Raji (cell line): ENCODE data around the gene ANKRD65.

Source experiments
- POLR2A ChIP-seq: IDR thresholded peaks from 2 replicates; pipeline ENCODE4 v1.6.1; 2011; ENCODE audit warnings: low read depth, low read length, control low read depth; ENCODE audit not compliant: insufficient read depth

The ANKRD65 gene

DNA sequence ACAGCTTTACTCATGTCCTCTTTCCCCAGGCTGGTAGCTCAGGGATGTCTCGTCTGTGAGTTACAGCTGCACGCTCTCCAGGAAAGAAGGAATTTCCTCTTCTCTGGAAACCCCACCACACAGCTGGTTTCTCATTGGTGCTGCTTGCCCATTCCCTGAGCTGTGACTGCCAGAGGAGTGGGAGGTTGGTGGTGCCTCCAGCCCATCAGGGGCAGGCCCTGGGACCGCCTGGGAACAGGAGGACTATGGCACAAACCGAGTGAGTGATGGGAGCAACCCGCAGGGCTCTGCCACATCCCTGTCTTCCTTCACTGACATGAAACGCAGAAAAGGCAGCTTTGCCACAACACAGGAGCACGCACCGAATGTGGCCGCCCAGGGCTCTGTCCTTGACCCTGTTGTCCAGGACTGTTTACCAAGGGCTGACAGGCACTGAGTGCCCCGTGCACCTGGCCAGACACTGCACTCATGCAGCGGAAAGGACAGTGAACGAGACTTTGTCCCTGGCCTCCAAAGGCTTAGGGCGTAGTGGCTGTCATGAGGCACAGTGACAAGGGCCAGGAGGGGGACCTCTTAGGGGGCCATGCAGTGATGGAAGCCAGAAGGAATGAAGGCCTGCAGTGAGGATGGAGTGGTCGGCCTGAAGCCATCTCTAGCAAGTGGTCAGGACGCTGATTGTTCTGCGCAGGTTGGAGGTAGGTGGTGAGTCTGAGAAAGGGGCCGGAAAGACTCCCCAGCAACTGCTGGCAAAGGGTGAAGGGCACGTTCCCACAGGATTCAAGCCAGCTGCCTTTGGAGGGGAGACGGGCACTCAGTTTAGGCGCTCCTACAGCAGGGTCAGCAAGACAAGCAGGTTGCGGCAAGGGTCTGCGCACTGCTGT is 20.3 kb downstream of the ANKRD65 start:
- peak; percentile 35 for TF ChIP-seq POLR2A

DNA sequence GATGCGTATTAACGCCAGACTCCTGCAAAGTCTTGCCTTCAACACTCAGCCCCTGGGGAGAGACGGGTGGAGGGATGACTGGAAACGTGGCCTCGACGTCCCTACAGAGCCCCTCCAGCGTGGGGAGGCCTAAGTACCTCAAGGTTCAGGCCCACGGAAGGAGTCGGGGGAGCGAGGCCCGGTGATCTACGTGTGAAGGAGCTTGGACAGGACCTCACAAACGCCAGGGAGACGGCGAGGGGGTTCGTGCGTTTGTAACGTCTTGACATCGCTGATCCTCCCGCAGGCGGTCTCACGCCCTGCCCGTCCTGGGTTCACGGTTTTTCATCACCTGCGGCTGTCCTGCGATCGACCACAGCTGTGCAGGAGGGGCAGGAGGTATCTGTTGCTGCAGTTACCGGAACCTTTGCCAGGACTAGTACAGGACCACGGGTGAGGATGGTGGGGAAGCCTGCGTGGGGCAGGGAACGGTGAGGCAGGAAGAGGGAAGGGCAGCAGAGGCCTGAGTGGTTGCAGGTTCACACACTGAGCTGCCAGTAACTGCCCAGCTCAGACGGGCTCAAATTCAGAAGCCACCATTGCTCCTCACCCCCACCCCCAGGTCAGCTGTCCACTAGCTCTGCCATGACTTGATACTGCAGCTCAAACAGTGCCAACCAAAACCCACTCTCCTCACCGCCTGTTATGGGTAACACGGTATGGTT is 21.1 kb downstream of the ANKRD65 start:
- peak; percentile 63 for TF ChIP-seq POLR2A

DNA sequence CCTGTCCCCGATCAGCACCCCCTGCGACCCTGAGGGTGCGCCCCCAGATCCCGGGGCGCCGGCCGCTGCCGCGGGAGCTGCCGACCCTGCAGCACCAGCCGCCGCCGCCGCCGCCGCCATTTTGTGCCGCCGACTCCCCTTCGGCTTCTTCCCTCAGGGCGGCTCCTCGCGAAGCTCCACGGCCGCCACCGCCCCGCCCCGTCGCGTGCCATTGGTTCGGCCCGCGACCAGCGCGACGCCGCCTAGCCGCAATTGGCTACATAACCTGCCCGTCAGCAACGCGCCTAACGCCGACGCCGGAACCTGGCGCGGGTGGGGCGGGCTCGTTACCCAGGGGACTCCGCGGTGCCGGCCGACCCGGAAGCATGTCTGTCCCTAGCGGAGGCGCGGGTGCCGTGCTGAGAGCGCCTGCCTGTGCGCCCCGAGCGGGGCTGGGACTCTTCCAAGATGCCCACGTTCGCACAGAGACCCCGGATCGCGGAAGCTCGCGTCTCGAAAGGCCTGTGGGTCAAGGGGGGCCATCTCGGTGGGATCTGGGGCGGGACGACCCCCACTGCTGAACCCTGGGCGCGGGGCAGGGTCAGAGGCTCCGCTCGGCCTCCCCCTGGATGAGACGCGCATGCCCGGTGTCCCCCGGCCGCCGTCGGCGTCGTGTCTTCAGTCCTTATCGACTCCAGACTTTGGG is 21.7 kb downstream of the ANKRD65 start, which contains the start of gene CCNL2:
Gene CCNL2 (minus strand): TSS at position 149 of the 685 bp plus-strand sequence. CDS start 29 bp downstream, at position 120.
- TF ChIP-seq POLR2A: peak; percentile 97

DNA sequence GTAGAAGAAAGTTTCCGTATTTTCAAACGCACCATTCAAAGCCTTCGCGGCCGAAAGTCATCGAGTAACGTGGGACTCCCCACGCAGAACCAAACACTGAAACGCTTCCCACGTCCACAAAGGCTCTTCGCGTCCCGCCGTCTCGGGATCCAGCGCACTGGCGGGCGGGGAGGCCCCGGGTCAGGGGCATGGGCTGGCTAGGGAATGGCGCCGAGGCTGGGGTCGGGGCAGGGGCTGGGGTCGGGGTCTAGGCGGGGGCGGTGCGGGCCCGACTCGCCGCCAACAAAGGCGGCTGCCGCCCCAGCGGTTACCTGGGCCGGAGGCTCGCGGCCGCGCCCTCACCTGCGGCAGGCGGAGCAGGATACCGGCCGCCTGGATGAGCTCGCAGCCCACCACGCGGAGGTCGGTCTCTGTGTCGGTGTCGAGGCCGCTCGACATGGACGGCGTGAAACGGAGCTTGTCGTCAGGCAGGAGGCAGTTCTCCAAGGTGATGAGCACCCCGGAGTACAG is 22.3 kb downstream of the ANKRD65 start:
- no peak for TF ChIP-seq POLR2A

DNA sequence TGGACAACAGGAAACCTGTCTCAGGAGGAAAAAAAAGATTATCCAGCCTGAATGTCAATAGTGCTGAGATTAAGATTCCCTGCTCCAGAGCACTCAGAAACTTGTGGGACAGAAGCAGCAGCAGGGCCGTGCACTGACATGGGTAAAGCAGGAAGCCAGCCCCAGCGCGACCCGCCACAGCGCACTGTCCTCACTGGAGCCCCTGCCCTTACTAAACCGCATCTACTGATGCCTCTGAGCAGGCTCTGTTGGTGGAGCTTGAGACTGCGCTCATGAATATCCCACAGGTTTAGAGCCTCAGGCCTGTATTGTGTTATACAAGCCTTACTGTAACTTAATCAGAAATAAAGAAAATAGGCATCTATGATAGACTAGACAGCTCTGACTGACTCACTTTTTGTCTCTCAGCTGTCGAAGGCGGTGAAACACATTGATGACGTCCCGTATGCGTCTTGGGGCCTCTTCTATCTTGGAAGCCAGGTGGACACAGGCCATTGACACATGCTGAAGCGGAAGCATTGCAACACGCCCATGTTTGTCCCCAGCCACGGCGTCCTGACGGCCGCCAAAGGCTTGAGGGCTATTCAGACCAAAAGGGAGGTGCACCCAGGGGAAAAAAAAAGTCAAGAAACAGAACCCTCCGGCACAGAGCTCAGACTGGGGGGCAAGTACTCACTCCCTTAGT is 23.1 kb downstream of the ANKRD65 start:
- no peak for TF ChIP-seq POLR2A

DNA sequence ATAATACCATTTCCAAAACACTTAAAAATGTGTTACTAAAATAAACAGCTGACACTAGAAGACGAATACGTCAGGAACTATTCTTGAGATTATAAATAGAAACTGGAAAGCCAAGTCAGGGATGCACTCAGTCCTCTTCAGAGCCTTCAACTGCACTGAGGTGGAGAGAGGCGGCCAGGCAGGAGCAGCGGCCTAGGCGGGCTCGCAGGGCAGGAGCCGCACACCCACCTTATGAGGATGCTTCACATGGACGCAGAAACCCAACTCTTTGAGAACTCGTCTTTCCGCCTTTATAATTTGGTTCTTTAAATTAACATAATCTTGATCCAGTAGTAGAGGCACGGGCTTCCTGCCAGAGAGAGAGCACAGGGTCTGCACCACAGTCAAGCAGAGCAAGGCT is 25.9 kb downstream of the ANKRD65 start:
- TF ChIP-seq POLR2A: no peak

DNA sequence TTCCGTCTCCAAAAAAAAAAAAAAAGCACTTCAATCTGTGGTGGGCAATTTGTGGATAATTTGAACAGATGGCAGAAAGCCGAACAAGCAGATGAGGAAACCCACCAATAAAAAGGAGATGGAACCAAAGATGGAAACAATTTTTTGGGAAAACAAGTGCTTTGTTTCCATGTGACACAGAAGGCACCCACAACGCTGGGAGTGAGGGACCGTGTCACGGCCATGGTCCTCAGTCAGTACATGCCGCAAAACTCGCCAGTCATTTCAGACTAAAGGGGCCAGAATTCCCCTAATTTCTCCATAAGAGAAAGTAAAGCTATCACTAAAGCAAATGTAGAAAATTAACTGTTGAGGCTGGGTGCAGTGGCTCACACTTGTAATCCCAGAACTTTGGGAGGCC is 27.0 kb downstream of the ANKRD65 start:
- TF ChIP-seq POLR2A: no peak

DNA sequence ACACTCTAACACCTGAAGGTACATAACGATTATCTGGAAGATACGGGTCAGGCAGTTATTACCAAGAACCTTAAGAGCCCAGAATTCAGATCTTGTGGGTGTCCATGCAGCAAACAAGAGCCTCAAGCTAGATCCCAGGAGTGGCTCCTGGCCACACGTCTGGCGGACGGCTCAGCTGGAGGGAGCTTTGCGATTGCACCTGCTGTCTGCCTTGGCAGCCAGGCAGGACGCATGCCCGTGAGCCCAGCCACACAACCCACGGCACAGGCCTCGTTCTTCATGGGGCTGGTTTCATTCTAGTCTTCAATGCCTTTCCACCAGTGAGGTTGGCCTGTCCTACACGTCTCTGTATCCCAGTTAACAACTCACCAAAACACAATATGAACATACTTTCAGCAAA is 27.6 kb downstream of the ANKRD65 start:
- TF ChIP-seq POLR2A: no peak

DNA sequence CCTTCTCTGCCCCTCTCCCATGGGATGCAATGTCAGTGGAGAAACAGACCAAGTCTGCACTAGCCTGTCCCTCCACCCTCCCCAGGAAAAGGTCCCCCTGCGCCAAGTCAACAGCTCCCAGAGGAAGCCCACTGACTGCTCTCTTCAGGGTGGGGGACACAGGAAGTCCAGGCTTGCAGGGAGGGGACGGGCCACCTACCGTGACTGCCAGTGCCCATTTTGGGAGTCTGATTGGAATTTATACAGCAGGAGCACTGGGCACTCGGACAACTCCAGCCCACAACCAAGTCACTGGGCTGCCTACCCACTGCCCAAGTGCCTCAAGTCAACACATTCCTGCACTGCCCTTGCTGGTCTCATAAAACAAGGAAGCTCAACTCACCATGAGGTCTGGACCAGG is 28.1 kb downstream of the ANKRD65 start:
- TF ChIP-seq POLR2A: no peak

DNA sequence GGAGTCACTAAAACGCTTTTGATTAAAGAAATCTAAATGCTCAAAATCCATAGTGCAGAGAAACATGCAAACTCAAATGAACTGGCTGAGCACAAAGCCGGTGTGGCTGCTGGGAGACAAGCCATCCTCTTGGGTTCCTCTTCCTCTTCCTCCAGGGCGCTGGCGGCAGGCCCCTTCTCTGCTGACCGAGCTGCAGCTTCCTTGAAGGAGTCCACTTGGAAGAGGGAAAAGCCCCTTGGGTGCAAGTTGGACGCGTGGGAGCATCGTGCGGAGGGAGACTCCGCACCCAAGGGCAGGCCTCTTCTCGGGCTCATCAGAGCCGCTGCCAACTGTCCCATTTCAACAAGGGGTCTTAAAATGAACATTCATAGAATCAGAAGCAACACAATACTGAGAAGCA is 29.9 kb downstream of the ANKRD65 start:
- TF ChIP-seq POLR2A: no peak

DNA sequence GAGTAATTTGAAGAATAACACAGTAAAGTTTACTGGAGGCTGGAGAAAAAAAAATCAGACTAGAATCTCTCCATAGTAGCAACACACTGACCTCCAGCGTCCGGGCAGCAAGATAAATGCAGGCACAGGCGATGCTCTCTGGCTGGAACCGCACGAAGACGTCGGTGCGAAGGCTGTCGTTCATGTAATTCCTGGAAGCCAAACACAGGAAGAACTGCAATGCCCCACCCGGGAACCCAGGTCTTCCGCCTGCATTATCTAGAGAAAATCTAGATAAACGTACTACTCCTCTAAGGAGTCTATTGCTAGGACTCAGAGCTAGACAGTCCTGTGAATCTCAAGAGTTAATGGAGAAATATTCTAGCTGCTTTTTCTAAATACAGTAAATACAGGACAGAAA is 30.4 kb downstream of the ANKRD65 start:
- no peak for TF ChIP-seq POLR2A

DNA sequence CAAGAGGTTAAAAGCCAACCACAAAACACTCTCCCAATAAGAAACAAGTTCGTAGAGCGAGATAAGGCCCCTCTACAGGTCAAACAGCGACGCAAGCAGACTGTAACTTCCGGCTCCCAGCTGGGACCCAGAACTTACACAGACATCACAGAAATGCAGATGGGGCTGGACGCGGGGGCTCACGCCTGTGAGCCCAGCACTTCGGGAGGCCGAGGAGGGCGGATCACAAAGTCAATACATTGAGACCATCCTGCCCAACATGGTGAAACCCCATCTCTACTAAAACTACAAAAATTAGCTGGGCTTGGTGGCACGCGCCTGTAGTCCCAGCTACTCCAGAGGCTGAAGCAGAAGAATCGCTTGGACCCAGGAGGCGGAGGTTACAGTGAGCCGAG is 33.0 kb downstream of the ANKRD65 start:
- TF ChIP-seq POLR2A: no peak

DNA sequence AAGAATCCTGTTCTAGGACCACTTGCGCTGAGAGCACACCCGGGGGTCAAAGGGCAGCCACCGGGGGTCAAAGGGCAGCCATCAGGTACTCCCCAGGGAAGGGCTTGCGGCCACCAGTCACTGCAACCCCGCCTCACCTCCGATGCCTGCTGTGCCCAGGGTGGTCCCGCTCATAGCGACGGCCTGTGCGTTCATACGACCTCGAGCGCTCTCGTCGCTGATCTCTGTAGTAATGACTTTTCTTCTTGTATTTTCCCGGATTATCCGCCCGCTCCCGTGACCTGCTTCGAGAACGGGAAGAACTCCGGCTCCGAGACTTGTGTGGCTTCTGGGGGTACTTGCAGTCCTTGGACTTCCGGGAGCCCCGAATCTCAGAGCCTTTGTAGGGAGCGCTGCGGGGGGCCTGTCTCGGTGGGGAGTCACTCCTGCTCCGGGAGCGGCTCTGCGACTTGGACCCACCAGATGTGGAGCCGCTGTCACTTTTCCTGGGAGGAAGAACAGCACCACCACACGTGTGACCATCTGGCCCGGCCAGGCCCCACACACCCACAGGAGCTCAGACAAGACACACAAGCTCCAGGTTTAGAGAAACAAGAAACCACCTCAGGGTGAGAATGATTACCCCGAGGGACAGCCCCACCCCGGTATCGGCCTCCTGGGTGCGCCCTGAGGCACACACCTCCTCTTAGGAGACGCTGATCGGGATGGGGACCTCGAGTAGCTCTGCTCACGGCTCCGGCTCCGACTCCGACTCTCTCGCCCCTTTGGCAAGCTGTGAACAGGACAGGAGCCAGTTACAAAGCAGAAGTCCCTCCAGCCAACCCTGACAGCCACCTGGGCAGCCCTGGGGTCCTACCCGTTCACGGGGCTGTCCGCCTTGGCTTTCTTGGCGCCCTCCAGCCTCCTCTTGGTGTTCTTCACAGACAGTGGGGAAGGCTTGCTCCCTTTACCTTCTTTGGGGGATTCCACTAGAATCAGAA is 33.7 kb downstream of the ANKRD65 start:
- no peak for TF ChIP-seq POLR2A

DNA sequence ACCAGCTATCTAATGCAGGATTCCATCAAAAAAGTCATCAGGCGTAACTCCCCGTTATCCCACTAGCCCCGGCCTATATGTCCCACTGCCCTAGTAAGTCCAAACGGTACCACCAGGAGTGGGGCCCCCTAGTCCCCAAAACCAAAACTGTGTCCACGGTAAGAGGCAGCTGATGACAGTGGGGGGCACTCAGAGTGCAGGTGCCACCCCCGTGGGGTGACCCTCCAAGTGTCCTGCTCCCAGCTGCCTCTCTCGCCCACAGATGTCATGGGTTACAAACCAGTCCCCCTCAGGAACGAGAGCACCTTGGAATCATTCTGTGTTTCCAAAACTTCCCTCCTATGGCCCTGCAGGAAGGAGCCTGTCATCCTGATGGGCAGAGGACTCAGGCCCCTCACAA is 35.1 kb downstream of the ANKRD65 start:
- no peak for TF ChIP-seq POLR2A

DNA sequence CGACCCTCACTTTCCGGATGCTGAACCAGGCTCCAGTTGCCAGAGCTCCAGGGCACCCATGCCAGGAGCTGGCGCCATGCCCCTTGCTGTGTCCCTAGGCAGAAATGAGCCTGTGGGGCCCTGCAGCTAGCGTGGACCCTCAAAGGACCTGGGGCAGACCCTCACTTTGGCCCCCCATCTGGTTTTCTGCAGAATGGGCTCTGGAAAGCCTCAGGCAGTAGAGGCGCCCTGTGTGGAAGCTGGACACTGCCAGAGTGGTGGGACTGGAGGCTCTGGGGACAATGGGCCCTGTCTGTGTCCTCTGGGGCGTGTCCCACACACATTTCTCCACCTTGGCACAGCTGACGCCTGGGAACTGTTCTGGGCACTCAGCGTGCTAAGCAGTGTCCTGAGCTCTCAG is 39.8 kb downstream of the ANKRD65 start:
- TF ChIP-seq POLR2A: no peak
